ENCODE data around the gene SMCO3. TPM values are rescaled to one million over a fixed set of nuclear protein-coding genes. Genes with fewer than 3 reads are reported as not detected.
A peak's percentile ranks its signal among the peaks of the same experiment; 100 is the strongest.

The SMCO3 gene
- total and polyA plus RNA-seq, 10 donors, result 0.32 to 1.6 (median 0.87) TPM

DNA sequence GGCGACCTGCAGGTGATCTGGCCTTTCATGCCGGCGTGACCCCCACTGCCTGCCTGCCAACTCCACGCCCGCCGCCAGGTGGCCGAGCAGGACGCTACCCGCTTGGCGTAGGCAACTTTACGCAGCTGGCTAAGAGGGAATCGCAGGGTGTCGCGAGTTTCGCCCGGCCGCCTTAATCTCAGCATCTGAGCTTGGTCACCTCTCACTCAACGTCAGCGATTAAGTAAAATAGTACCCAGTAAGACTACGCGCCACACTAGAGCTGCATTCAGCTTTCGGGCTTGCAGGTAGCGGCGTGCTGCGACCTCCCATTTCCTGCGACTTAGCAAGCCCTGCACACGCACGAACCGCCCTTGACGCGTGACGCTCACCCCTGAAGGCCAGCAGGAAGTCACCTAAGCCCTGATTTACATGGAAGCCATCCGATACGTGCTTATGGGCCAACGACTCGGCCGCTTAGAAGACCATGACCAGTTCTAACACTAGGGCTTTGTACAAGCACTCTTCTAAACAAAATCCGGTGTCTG, 44.0 kb downstream of the SMCO3 start:
- Histone ChIP-seq H3K27ac (peak overlapping the region; percentile 95 to 100 (median 98)), H3K36me3 (peaks cover 0 to 30% (median 7%) of the 10 kb centered on the region in 6 donors), H3K27me3 (replicated peaks in 1 of 7) (no peaks in the 10 kb centered on the region), H3K4me1 (peaks cover 4 to 78% (median 43%) of the 10 kb centered on the region in 6 donors), H3K4me3 (peak overlapping the region; percentile 61 to 97 (median 67)), H3K9me3 (peaks cover 0 to 26% (median 18%) of the 10 kb centered on the region in 8 donors)
- TF ChIP-seq, protein P1, sequence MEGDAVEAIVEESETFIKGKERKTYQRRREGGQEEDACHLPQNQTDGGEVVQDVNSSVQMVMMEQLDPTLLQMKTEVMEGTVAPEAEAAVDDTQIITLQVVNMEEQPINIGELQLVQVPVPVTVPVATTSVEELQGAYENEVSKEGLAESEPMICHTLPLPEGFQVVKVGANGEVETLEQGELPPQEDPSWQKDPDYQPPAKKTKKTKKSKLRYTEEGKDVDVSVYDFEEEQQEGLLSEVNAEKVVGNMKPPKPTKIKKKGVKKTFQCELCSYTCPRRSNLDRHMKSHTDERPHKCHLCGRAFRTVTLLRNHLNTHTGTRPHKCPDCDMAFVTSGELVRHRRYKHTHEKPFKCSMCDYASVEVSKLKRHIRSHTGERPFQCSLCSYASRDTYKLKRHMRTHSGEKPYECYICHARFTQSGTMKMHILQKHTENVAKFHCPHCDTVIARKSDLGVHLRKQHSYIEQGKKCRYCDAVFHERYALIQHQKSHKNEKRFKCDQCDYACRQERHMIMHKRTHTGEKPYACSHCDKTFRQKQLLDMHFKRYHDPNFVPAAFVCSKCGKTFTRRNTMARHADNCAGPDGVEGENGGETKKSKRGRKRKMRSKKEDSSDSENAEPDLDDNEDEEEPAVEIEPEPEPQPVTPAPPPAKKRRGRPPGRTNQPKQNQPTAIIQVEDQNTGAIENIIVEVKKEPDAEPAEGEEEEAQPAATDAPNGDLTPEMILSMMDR (IDR thresholded peaks at IDR 0.05 in 8 of 11, conservative IDR thresholded peaks at IDR 0.05 in 3 of 11), result peak; percentile 82 to 95 (median 91)
- peak; percentile 91 to 93 (median 91) for TF ChIP-seq POLR2AphosphoS5 (IDR thresholded peaks at IDR 0.05)
- peak in 2 of 3 donors; percentile 35 to 67 for TF ChIP-seq POLR2A (IDR thresholded peaks at IDR 0.05)
- DNase-seq, result peak; percentile 96
- intact Hi-C loops (cut with DNase I; ENCODE audit: low total_unique reads), result no loop called here
- 0% methylated on average over 9 to 38 of the region's 38 CpGs for WGBS, 5 donors

- peak overlapping the region; percentile 95 to 100 (median 98) for H3K27ac ChIP-seq
- H3K9me3 ChIP-seq, result peaks cover 0 to 29% (median 20%) of the 10 kb centered on the region in 8 donors
- intact Hi-C loops (cut with DNase I; ENCODE audit: low total_unique reads), result no loop called here
- H3K36me3 ChIP-seq, result peaks cover 0 to 36% (median 7%) of the 10 kb centered on the region in 6 donors
- 2 to 4% (median 2%) methylated on average over 17 to 26 of the region's 26 CpGs for WGBS, 5 donors
- TF ChIP-seq POLR2AphosphoS5 (IDR thresholded peaks at IDR 0.05) (no peak), POLR2A (IDR thresholded peaks at IDR 0.05) (no peak)
- TF ChIP-seq, protein P1 (IDR thresholded peaks at IDR 0.05 in 8 of 11, conservative IDR thresholded peaks at IDR 0.05 in 3 of 11), result no peak
- peaks cover 4 to 76% (median 42%) of the 10 kb centered on the region in 6 donors for H3K4me1 ChIP-seq
- H3K27me3 ChIP-seq (replicated peaks in 1 of 7), result no peaks in the 10 kb centered on the region
- peak; percentile 87 for DNase-seq
- peak overlapping the region; percentile 61 to 97 (median 67) for H3K4me3 ChIP-seq
Observed at GRCh38 chr12:14769466-14769968, 44.5 kb downstream of the SMCO3 start.

GRCh38 chr12:14768823-14769405, 45.1 kb downstream of the SMCO3 start:
- 44 to 60% (median 50%) methylated on average over 15 to 16 of the region's 16 CpGs for WGBS, 5 donors
- Histone ChIP-seq H3K36me3 (peaks cover 0 to 40% (median 7%) of the 10 kb centered on the region in 6 donors), H3K9me3 (peaks cover 0 to 29% (median 20%) of the 10 kb centered on the region in 8 donors), H3K4me1 (peaks cover 4 to 80% (median 40%) of the 10 kb centered on the region in 6 donors), H3K27ac (peak overlapping the region; percentile 95 to 100 (median 98)), H3K4me3 (peak overlapping the region; percentile 61 to 97 (median 67)), H3K27me3 (replicated peaks in 1 of 7) (no peaks in the 10 kb centered on the region)
- TF ChIP-seq, protein P1 (IDR thresholded peaks at IDR 0.05 in 8 of 11, conservative IDR thresholded peaks at IDR 0.05 in 3 of 11), result no peak
- TF ChIP-seq POLR2AphosphoS5 (IDR thresholded peaks at IDR 0.05), result peak in 1 of 3 donors; percentile 8
- intact Hi-C loops (cut with DNase I; ENCODE audit: low total_unique reads), result no loop called here
- peak; percentile 76 for DNase-seq

- H3K4me1 ChIP-seq, result peaks cover 4 to 68% (median 32%) of the 10 kb centered on the region in 6 donors
- 74 to 94% (median 86%) methylated on average over 1 of the region's 1 CpG for WGBS, 5 donors
Observed at GRCh38 chr12:14767617-14768016, 46.4 kb downstream of the SMCO3 start.

More at GRCh38 chr12:14767617-14768016, 46.4 kb downstream of the SMCO3 start:
- Histone ChIP-seq H3K9me3 (peaks cover 0 to 29% (median 20%) of the 10 kb centered on the region in 8 donors), H3K36me3 (peaks cover 0 to 44% (median 7%) of the 10 kb centered on the region in 6 donors), H3K4me3 (peak overlapping the region in 2 of 8 donors; percentile 66 to 97), H3K27me3 (replicated peaks in 1 of 7) (no peaks in the 10 kb centered on the region), H3K27ac (peak overlapping the region in 1 of 8 donors; percentile 98)
- TF ChIP-seq POLR2A (IDR thresholded peaks at IDR 0.05), result no peak
- TF ChIP-seq, protein P1 (IDR thresholded peaks at IDR 0.05 in 8 of 11, conservative IDR thresholded peaks at IDR 0.05 in 3 of 11), result no peak
- no peak for TF ChIP-seq POLR2AphosphoS5 (IDR thresholded peaks at IDR 0.05)
- intact Hi-C loops (cut with DNase I; ENCODE audit: low total_unique reads), result no loop called here
- no peak for DNase-seq
